ENCODE data around the gene NIM1K.
"Not testable (repeated sequence)": the region's sequence is repeated elsewhere in the genome, so short reads cannot be mapped to it uniquely, and the experiment has no call there.

The NIM1K gene

DNA sequence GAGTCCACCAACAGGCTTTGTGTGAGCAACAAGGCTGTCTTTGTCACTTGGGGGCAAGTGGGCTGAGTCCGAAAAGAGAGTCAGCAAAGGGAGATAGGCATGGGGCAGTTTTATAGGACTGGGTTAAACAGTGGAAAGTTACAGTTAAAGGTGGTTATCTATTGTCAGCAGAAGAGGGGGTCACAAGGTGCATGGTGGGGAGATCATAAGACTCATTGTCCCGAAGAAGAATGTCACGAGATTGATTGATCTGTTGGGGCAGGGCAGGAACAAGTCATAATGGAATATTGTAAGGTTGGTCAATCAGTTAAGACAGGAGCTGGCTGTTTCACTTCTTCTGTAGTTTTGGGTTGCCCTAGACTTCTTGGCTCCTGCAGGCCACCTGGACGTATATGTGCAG, 128.8 kb downstream of the NIM1K start:
- DNase-seq: no peak

DNA sequence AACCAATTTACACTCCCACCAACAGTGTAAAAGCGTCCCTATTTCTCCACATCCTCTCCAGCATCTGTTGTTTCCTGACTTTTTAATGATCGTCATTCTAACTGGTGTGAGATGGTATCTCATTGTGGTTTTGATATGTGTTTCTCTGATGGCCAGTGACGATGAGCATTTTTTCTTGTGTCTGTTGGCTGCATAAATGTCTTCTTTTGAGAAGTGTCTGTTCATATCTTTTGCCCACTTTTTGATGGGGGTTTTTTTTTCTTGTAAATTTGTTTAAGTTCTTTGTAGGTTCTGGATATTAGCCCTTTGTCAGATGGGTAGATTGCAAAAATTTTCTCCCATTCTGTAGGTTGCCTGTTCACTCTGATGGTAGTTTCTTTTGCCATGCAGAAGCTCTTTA, 131.5 kb downstream of the NIM1K start:
- not testable (repeated sequence) for DNase-seq

DNA sequence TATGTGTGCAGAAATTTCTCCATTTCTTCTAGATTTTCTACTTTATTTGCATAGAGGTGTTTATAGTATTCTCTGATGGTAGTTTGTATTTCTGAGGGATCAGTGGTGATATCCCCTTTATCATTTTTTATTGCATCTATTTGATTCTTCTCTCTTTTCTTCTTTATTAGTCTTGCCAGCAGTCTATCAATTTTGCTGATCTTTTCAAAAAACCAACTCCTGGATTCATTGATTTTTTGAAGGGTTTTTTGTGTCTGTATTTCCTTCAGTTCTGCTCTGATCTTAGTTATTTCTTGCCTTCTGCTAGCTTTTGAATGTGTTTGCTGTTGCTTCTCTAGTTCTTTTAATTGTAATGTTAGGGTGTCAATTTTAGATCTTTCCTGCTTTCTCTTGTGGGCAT, 133.6 kb downstream of the NIM1K start:
- not testable (repeated sequence) for DNase-seq
